GM21423 (cell line): ENCODE data around the gene MEIS2.

Experiments
- ATAC-seq: cut with Tn5 transposase; IDR thresholded peaks from one replicate; pipeline ENCODE4 v1.9.1; 2021; ENCODE audit warnings: mild to moderate bottlenecking, moderate library complexity; ENCODE audit not compliant: unreplicated experiment

Gene MEIS2

DNA sequence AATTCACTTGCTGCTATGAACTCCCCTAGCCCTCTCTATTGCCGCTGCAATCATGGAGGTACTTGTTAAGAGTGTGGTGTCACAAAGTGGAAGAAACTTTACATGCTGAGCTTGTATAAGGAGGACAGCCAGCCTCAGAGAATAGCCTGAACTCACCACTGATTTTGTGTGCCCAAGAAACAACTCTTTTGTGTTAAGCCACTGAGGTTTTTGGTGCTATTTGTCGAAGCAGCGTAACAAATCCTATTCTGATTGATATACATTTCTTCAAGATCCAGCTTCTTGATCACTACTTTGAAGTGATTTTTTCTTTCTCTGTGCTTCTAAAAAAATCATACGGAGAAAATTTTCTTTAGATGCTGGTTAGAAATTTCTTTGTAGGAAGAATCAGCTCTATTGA, 132.4 kb downstream of the MEIS2 start:
- ATAC-seq: no peak

DNA sequence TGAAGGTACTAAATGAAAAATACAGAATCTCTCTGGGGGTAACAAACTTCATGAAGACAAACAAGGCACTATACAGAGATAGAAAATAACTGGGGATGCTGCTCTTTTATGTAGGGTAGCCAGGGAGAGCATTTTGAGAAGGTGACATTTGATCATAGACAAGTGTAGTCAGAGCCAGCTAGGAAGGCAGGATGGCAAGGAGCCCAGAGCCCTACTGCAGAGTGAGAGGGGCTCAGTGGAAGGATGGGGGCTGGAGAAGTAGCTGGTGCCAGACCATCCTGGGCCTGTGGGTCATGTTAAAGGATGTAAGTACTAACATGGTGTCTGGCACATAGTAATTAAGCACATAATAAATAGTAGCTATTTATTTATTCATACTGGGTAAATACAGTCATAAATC, 133.6 kb downstream of the MEIS2 start:
- ATAC-seq: no peak

DNA sequence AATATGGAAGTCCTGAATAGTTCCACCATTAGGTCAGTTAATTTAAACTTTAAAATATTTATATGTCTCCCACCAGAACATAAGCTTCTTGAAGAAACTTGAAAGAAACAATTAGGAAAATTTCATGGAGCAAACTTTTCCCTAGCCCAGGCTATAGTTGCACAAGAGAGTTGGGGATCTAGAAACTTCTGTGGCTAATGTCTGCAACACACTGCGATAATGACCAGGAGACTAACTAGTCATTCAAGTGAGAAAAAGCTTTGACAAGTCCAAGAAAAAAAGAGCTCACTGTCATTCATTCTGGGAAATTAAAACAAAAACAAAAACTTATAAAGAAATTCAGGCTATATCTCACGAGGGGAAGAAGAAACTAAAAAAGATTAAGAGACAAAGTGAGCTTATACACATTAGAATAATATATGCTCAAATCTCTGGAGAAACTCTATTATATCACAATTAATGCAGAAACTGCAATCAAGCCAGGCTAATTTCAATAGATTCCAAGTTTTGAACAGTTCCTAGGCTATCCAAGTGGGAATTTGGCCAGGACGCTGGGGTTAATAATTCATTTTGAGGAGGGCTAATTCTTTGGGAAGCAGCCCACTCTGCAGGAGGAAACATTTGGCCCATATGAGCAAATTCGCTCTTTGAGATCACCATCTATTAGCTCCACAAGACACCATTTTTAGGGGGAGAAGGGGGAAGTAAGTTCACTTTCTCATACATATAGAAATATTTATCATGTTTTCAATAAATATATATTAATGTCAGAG, 134.6 kb downstream of the MEIS2 start:
- ATAC-seq: no peak

- ATAC-seq: no peak
Observed at GRCh38 chr15:36964626-36965025, 135.7 kb downstream of the MEIS2 start.

GRCh38 chr15:36961956-36962355, 138.4 kb downstream of the MEIS2 start:
- ATAC-seq: no peak

- ATAC-seq: no peak
Observed at GRCh38 chr15:36960947-36961227, 139.5 kb downstream of the MEIS2 start.

DNA sequence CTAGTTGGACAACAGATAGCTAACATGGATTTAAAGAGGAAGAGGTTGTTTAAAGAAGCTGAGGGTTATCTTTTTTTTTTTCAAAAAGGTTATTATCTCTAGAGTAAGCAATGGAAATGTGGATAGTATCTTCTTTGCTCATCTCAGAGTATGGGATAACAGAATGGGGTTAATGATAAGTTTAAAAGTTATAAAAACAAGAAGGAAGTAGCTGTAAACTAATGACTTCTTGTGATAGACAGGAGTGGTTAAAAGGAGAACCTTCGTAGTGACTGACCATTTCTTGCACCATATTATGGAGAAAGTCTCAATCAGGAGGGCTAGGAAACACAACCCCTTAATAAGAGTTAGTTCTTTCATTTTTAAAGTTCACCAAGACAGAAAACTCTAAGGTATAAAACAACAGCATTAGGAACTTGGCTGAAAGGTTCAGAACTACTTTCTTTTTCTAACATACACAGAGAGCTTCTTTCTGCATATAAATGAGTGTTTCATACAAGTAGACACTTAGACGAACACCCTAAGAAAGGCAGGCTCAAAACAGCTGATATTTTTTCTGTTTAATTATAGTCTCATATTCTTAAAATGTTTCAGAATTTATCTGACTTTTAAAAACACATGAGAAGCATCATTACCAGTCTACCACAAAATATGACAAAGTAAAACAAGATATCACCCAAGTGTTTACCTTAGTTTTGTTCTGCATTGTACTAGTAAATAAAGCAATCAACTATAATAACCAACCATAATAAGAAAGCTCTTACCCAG, 140.0 kb downstream of the MEIS2 start:
- no peak for ATAC-seq

- no peak for ATAC-seq
Observed at GRCh38 chr15:36959746-36960145, 140.6 kb downstream of the MEIS2 start.

DNA sequence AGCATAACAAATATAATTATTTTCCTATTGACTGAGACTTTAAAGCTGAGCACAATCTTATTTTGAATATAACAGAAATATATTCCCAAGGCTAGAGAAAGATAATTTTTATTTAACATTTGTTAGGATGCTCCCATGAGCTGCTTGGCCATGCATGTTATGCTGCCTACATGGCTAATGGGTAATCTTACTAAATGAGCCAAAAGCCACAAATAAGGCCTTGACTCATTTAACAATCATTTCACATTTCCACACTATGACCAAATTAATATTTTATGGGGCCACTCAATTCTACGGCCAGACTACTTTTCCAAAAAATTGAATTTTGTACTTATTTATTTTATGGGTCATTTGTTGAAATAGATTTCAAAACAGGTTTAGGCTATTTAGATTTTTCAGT, 141.7 kb downstream of the MEIS2 start:
- no peak for ATAC-seq

DNA sequence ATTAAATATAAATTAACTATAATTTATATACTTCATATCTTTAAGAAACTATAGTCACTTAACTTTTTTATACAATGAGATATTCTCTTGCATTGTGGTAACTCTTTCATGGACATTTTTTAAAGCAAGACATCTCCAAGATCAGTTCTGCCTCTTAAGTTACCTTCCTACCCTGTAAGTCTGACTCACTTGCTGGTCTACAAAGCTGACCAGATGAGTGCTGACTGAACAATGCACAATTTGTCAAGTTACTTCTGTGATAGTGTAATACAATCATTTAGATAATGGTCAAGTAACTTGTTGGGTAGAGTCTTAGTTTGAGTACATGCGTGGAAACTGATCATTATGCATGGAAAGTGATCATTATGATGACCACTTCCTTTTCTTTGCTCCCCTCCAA, 145.9 kb downstream of the MEIS2 start:
- no peak for ATAC-seq

GRCh38 chr15:36953346-36953745, 147.0 kb downstream of the MEIS2 start:
- no peak for ATAC-seq

DNA sequence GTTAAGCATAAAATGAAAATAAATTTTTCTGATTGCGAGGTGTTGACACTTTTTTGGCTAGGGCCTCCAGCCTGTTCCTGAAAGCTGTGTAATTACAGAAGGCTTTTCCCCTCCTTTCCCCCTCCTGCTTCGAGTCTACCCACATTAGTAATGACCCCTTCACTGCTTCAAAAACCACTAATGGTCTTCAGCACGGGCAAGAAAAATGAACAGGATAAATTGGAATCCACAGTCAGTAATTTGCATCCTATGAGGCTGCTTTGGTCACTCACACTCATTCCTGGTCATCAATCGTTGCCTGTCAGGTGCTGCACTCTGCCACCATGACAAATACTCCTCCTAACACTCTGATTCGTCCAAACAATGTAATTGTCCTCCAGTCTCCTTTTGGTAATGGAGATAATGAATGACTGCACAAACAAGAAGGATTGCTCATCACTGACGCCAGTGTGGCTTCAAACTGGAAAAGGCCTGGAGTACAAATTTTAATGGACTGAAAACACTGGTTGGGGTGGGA, 148.6 kb downstream of the MEIS2 start:
- no peak for ATAC-seq

GRCh38 chr15:36950371-36950770, 150.0 kb downstream of the MEIS2 start:
- no peak for ATAC-seq

DNA sequence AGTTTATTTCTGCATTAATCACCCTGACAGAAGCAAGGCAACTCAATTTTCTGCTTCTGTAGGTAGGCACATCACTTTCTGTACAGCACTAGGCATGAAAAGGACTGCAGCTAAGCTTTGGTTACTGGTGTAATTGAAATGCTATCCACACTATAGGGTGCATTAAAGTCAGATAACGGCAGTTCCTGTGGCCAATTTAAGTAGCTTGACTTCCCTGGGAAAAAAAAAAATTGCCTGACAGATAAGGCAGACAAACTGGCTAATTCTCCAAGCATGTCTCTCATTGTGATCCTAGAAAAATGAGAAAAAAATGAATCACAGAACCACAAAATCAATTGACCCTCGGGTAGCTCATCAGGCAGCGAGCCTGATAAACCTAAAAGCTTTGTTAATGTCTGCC, 151.4 kb downstream of the MEIS2 start:
- no peak for ATAC-seq

DNA sequence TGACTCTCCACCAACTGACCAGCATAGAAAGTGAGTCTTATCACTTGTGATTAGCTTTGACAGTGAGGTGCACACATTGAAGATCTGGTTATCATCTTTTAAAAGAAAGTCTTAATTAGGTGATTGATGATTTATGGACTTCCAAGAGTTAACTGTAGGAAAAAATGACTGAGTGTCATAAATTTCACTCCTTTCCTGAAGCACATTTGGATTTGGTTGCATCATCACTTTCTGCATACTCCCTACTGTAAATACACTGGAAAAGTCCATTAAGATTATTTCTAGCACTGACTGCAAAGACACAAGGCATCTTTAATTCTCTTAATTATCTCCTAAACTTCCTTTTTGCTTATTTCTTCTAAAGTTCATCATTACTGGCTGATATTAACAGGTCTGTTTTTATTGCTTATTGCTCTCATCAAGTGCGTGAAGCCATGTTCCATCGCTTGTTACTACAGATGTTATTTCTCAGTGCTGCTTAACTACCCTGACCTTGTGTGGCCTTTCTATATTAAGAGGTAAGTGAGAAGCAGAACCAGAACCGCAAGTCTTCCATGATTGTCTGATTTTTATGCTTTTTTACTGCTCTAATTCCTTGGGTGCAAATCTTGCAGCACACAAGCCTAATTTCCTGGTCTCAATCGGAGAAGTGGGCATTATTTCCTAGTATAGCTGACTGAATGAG, 153.2 kb downstream of the MEIS2 start:
- no peak for ATAC-seq

DNA sequence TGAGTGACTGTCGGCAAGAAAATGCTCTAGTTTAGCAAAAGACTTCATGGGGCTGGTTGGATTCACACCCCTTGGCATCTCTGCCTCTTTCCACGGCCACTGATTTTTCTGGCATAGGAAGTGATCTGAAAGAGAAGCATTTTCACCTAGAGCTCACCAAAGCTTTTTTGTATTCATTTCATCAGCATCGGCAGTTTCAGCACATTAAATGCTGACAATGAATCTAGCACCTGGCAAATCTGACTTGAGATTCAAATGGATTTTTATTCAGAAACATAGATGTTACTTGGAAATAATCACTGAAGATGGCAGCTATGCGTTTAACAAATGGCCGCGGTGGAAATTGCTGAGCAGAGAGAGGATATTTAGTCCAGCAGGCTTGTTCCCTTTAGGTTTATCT, 155.9 kb downstream of the MEIS2 start:
- no peak for ATAC-seq

DNA sequence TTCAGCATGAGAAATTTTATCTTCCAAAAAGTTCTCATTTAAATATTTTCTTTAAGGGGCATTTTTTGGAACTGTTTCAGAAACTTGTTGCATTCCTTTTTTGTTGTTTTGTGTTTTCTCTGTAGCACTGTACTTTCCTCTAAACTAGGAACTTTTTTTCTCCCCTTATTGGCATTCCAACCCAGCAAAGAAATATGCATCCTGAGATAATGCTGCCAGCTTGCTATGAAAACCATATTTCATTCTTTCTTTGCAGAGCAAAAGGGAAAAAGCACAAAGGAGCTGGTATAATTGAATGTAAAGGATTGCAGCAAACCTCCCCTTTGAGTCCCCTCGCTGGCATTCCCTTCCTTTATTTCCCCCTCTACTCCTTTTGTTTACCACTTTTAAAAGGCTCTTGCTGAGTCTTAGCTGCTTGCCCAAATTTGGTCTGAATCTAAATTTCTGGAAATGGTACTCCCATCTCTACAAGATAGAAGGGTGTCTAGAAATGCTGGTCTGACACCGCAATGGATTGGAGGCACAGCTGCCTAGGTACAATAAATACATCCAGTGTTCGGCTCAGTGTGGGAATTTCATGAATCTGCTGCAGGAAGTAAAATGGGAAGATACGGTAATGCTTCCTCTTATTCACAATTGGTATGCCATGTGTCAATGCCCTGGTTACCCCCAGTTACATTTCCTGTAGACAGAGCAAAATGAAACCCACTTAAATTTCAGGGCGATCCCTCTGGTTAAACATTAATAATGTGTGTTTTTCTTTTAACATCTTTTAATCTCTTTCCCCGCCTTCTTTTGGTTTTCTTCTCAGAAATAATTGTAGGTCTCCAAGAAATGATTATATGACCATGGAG, 156.6 kb downstream of the MEIS2 start:
- ATAC-seq: no peak

GRCh38 chr15:36942248-36942827, 158.0 kb downstream of the MEIS2 start:
- ATAC-seq: no peak

- ATAC-seq: no peak
Observed at GRCh38 chr15:36941798-36942197, 158.6 kb downstream of the MEIS2 start.

GRCh38 chr15:36940636-36941260, 159.6 kb downstream of the MEIS2 start:
- ATAC-seq: no peak
